Kidney (tissue), 14 donors: ENCODE data around the gene SYTL4. TPM values are rescaled to one million over a fixed set of nuclear protein-coding genes. Genes with fewer than 3 reads are reported as not detected.

ENCODE experiments used
- DNase-seq, 5 donors: peaks; one replicate each; pipeline ENCODE4 v3.0.0-alpha.2; 2013 to 2020
- FAIRE-seq: peaks from 2 replicates; lab custom pipeline; 2012; peaks lifted over from hg19 to GRCh38; lab: Jason Lieb, UNC
- H3K27ac ChIP-seq, 2 donors: one replicate each; pipeline ENCODE4 v1.7.0; 2013; ENCODE audit warnings: low read depth in 2 of 2, low read length in 2 of 2, inconsistent platforms in 1 of 2
- H3K27me3 ChIP-seq: one replicate; pipeline ENCODE4 v1.7.1; 2013; ENCODE audit warnings: low read length, inconsistent platforms; ENCODE audit not compliant: control insufficient read depth, insufficient read depth
- H3K36me3 ChIP-seq, 3 donors: one replicate each; pipeline versions ENCODE4 v1.7.0 to v1.7.1; 2013; ENCODE audit warnings: low read length in 3 of 3, control low read depth in 1 of 3, inconsistent platforms in 1 of 3; ENCODE audit not compliant: insufficient read depth in 3 of 3, control insufficient read depth in 2 of 3
- H3K4me1 ChIP-seq, 3 donors: one replicate each; pipeline versions ENCODE4 v1.7.0 to v1.7.1; 2013; ENCODE audit warnings: low read length in 3 of 3, inconsistent platforms in 1 of 3, low read depth in 1 of 3; ENCODE audit not compliant: control insufficient read depth in 2 of 3, insufficient read depth in 2 of 3
- H3K4me3 ChIP-seq, 3 donors: one replicate each; pipeline versions ENCODE4 v1.7.0 to v1.8.1; 2013; ENCODE audit warnings: low read length in 3 of 3, control low read depth in 1 of 3, inconsistent platforms in 1 of 3
- H3K9ac ChIP-seq, 3 donors: one replicate each; pipeline versions ENCODE4 v1.7.0 to v1.7.1; 2013; ENCODE audit warnings: low read length in 3 of 3, control low read depth in 1 of 3, inconsistent platforms in 1 of 3
- H3K9me3 ChIP-seq, 3 donors: one replicate each; pipeline versions ENCODE4 v1.7.0 to v1.7.1; 2013; ENCODE audit warnings: low read length in 3 of 3, control low read depth in 1 of 3, inconsistent platforms in 1 of 3; ENCODE audit not compliant: control insufficient read depth in 2 of 3, insufficient read depth in 1 of 3
- intact Hi-C: fragments of 100-400 bp; cut with DNase I; formaldehyde crosslinking; loops from one replicate; pipeline ENCODE4 v1.11.1; 2022
- polyA plus RNA-seq: library from polyadenylated mRNA; stranded (reverse); fragments of 350-450 nt; fragmentation: Illumina TruSeq; extraction: RNeasy Lipid Tissue Mini Kit (QIAGEN cat#74804); gene quantifications from one replicate; pipeline ENCODE4 v1.2.3, GENCODE V29; 2014; ENCODE audit warnings: low read depth, low replicate concordance; ENCODE audit not compliant: insufficient read depth
- total RNA-seq: library from RNA; stranded (reverse); fragmentation: NEBNext Ultra II Directional; extraction: Animal tissue kit (Norgen Biotek cat#: 25700); gene quantifications from one replicate; pipeline ENCODE4 v1.2.1, GENCODE V29; 2021
- TF ChIP-seq, protein P1 (sequence below): IDR thresholded peaks from 3 replicates; pipeline ENCODE4 v1.5.1; 2012; ENCODE audit warnings: mild to moderate bottlenecking, moderate library complexity, borderline replicate concordance; ENCODE audit not compliant: insufficient read depth; ENCODE audit errors: extremely low read depth
- donor health status: control.
- donor health status: control.
- donor health status: control.
- donor health status: control.
- donor health status: control.
- donor health status: DM: yes; HTN: yes; CAD: no.
- donor health status: Normal renal cell carcinoma (clear cell type).

The SYTL4 gene
- total and polyA plus RNA-seq, 2 donors from 2014 or later = 10.4 to 13.3 TPM

DNA sequence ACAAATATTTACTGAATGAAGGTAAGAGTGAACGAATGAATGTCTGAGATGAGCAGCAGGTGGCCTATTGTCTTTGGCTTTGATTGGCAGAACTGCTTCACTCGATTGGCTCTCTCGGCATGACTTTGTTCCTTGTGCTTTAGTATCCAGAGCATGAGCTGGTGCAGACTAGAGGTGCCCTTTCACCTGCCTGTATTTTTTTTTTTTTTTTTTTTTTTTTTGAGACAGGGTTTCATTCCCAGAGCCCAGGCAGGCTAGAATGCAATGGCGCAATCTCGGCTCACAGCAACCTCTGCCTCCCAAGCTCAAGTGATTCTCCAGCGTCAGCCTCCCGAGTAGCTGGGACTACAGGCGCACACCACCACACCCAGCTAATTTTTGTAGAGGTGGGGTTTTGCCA, 49.0 kb downstream of the SYTL4 start:
- Histone ChIP-seq H3K4me3 (no peak overlapping the region), H3K27ac (no peak overlapping the region), H3K4me1 (no peaks in the 10 kb centered on the region), H3K9ac (no peak overlapping the region), H3K27me3 (peaks cover 4% of the 10 kb centered on the region), H3K36me3 (peaks cover 0 to 1% (median 0%) of the 10 kb centered on the region in 3 donors), H3K9me3 (no peaks in the 10 kb centered on the region)
- no peak for DNase-seq
- no peak for FAIRE-seq
- TF ChIP-seq, protein P1, sequence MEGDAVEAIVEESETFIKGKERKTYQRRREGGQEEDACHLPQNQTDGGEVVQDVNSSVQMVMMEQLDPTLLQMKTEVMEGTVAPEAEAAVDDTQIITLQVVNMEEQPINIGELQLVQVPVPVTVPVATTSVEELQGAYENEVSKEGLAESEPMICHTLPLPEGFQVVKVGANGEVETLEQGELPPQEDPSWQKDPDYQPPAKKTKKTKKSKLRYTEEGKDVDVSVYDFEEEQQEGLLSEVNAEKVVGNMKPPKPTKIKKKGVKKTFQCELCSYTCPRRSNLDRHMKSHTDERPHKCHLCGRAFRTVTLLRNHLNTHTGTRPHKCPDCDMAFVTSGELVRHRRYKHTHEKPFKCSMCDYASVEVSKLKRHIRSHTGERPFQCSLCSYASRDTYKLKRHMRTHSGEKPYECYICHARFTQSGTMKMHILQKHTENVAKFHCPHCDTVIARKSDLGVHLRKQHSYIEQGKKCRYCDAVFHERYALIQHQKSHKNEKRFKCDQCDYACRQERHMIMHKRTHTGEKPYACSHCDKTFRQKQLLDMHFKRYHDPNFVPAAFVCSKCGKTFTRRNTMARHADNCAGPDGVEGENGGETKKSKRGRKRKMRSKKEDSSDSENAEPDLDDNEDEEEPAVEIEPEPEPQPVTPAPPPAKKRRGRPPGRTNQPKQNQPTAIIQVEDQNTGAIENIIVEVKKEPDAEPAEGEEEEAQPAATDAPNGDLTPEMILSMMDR = no peak
- intact Hi-C loops = no loop called here

DNA sequence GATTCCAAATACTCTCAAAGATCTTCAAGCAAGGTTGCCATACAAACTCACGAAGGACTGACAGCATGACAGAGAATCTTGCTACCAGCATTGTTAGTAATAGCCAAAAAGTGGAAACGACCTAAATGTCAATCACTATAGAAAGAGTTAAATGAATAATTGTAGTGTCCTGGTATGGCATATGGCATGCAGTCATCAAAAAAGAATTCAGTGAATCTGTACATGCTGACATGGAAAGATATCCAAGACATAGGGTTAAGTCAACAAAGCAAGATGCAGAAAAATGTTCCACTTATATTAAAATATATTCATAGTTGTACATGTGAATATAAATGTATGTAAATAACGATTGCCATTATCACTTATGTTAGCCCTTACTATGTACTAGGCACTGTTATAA, 50.3 kb downstream of the SYTL4 start:
- TF ChIP-seq, protein P1 = no peak
- intact Hi-C loops = no loop called here
- FAIRE-seq = no peak

DNA sequence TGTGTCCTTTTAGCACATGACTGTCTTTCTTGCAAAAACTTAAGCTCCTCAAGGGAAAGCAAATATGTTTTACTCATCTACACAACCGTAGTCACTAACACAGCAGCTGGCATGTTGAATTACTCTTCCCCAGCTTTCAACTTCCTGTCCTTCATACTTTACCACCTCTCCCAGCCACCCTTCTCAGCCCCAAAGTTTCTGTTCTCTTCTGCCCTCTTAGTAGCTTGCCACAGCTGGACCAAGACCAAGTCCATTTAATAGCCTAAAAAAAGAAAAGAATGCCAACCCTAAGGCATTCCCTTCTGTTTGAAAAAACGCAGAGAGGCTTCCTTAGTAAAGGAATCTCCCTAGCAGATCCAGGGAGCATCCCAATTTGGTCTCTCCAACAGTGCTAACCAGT, 51.2 kb downstream of the SYTL4 start:
- FAIRE-seq = no peak
- intact Hi-C loops = no loop called here
- peaks cover 2% of the 10 kb centered on the region for H3K27me3 ChIP-seq
- H3K9me3 ChIP-seq = no peaks in the 10 kb centered on the region
- H3K27ac ChIP-seq = no peak overlapping the region
- H3K4me1 ChIP-seq = no peaks in the 10 kb centered on the region
- no peak overlapping the region for H3K9ac ChIP-seq
- DNase-seq = no peak
- no peak overlapping the region for H3K4me3 ChIP-seq
- TF ChIP-seq, protein P1 = no peak
- peaks cover 0 to 5% (median 0%) of the 10 kb centered on the region in 3 donors for H3K36me3 ChIP-seq

More for the DNA sequence above, 50.3 kb downstream of the SYTL4 start:
- H3K27me3 ChIP-seq = peaks cover 4% of the 10 kb centered on the region
- no peak overlapping the region for H3K4me3 ChIP-seq
- H3K4me1 ChIP-seq = no peaks in the 10 kb centered on the region
- peaks cover 0 to 5% (median 0%) of the 10 kb centered on the region in 3 donors for H3K36me3 ChIP-seq
- no peaks in the 10 kb centered on the region for H3K9me3 ChIP-seq
- no peak for DNase-seq
- H3K9ac ChIP-seq = no peak overlapping the region
- H3K27ac ChIP-seq = no peak overlapping the region

DNA sequence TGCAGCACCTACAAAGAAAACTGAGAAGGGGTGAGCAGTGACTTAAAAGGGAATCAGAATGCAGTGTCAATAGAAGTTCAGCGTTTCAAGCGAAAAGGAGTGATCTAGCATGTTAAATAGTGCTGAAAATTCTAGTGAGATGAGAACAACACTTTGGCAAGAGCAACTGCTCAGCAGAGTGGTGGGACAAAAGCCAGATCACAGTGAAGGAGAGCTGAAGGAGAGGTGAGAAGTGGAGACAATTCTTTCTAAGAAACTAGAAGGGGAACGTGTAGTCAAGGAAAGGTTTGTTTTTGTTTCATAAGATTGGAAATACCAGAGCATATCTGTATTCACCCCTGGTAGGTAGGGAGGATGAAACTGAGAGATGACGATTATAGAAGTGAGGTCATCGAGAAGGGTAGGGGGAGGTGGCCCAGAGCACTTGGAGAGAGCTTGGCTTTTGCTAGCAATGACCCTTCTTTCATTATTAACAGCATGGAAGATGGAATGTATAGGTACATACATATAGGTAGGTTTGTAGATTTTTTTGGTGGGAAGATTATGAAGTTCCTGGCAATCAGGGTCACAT, 54.2 kb downstream of the SYTL4 start:
- TF ChIP-seq, protein P1 = no peak
- no peak overlapping the region for H3K27ac ChIP-seq
- FAIRE-seq (no peak), DNase-seq (no peak)
- peaks cover 5% of the 10 kb centered on the region for H3K27me3 ChIP-seq
- intact Hi-C loops = no loop called here
- no peaks in the 10 kb centered on the region for H3K4me1 ChIP-seq
- no peaks in the 10 kb centered on the region for H3K9me3 ChIP-seq
- H3K4me3 ChIP-seq = no peak overlapping the region
- no peak overlapping the region for H3K9ac ChIP-seq
- peaks cover 0 to 5% (median 0%) of the 10 kb centered on the region in 3 donors for H3K36me3 ChIP-seq
